ENCODE data around the gene PURB. TPM values are rescaled to one million over a fixed set of nuclear protein-coding genes. Genes with fewer than 3 reads are reported as not detected.
A peak's percentile ranks its signal among the peaks of the same experiment; 100 is the strongest.
"Not testable (repeated sequence)": the region's sequence is repeated elsewhere in the genome, so short reads cannot be mapped to it uniquely, and the experiment has no call there.

Gene PURB
- total RNA-seq, 2 experiments from 2014 or later: 21.5 to 23.6 TPM

DNA sequence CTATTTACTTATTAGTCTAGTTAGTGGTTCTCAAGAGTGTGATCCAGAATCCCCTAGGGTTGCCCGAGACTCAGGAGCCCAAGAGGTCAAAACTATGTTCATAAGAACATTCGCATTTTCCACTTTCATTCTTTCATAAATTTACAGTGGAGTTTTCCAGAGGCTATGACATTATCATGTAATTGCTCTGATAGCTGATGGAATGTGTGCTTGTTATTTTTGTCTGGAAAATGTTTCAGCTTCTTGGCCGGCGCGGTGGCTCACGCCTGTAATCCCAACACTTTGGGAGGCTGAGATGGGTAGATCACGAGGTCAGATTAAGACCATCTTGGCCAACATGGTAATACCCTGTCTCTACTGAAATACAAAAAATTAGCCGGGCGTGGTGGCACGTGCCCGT is 10.1 kb downstream of the PURB start:
- CTCF ChIA-PET: interaction anchor here (0.7 kb wide), 1 partner anchor 17 kb away, joined by 3 read pairs; no protein-coding TSS in a partner anchor
- Mint-ChIP-seq H3K27ac (no peak overlapping the region), H3K9me3 (peaks cover 2% of the 10 kb centered on the region), H3K4me3 (no peak overlapping the region), H3K4me1 (ENCODE audit: low read depth) (peaks cover 24% of the 10 kb centered on the region), H3K36me3 (peaks cover 23% of the 10 kb centered on the region), H3K27me3 (no peaks in the 10 kb centered on the region)
- POLR2A ChIA-PET: interaction anchor here (1.4 kb wide), 1 partner anchor 10 kb away, joined by 3 read pairs; the partner anchor contains the start of gene PURB
- intact Hi-C loops (cut with micrococcal nuclease): no loop called here
- DNase-seq: no peak

DNA sequence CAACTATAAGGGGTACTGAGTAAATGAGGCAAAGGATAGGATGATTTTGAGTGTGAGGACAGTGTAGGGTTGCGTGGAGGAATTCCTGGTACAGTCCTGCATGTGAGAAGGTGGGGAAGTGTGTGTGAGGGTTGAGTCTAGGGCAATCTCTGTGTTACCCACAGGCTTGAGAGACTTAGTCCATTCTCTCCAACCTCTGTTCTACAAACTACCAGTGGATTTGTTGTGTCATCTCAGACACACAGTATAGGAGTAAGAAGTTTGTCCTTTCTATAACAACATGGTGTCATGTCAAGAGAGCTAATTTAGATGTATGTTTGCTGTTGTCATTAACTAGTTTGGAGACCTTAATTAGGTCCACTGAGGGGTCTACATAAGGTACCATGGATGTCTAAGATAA is 12.5 kb downstream of the PURB start:
- ChIA-PET CTCF (interaction anchor here (1.9 kb wide), 1 partner anchor 15 kb away, joined by 5 read pairs; no protein-coding TSS in a partner anchor), POLR2A (interaction anchor here (1.6 kb wide), 1 partner anchor 12 kb away, joined by 4 read pairs; the partner anchor contains the start of gene PURB)
- intact Hi-C loops (cut with micrococcal nuclease): no loop called here
- no peak for DNase-seq
- Mint-ChIP-seq H3K9me3 (peaks cover 5% of the 10 kb centered on the region), H3K27me3 (no peaks in the 10 kb centered on the region), H3K4me3 (no peak overlapping the region), H3K36me3 (peaks cover 7% of the 10 kb centered on the region), H3K27ac (no peak overlapping the region), H3K4me1 (ENCODE audit: low read depth) (peaks cover 14% of the 10 kb centered on the region)

DNA sequence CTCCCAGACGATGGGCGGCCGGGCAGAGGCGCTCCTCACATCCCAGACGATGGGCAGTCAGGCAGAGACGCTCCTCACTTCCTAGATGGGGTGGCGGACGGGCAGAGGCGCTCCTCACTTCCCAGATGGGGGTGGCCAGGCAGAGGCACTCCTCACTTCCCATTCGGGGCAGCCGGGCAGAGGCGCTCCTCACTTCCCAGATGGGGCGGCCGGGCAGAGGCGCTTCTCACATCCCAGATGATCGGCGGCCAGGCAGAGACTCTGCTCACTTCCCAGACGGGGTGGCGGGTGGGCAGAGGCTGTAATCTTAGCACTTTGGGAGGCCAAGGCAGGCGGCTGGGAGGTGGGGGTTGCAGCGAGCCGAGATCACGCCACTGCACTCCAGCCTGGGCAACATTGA is 13.4 kb downstream of the PURB start:
- H3K27ac Mint-ChIP-seq; H3K9me3 Mint-ChIP-seq; H3K36me3 Mint-ChIP-seq; CTCF ChIA-PET; POLR2A ChIA-PET; H3K4me3 Mint-ChIP-seq; H3K27me3 Mint-ChIP-seq; intact Hi-C loops (cut with micrococcal nuclease); DNase-seq: not testable (repeated sequence)
- peaks cover 18% of the 10 kb centered on the region for H3K4me1 Mint-ChIP-seq (ENCODE audit: low read depth)

DNA sequence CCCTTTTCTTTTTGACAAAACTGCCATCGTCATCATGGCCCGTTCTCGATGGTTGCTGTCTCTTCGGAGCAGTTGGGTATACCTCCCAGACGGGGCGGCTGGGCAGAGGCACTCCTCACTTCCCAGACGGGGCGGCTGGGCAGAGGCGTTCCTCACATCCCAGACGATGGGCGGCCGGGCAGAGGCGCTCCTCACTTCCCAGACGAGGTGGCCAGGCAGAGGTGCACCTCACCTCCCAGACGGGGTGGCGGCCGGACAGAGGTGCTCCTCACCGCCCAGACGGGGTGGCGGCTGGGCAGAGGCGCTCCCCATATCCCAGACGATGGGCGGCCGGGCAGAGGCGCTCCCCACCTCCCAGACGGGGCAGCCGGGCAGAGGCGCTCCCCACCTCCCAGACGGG is 14.6 kb downstream of the PURB start:
- H3K4me3 Mint-ChIP-seq; H3K27me3 Mint-ChIP-seq; CTCF ChIA-PET; H3K27ac Mint-ChIP-seq; intact Hi-C loops (cut with micrococcal nuclease); DNase-seq; POLR2A ChIA-PET; H3K36me3 Mint-ChIP-seq; H3K9me3 Mint-ChIP-seq: not testable (repeated sequence)
- peaks cover 13% of the 10 kb centered on the region for H3K4me1 Mint-ChIP-seq (ENCODE audit: low read depth)

DNA sequence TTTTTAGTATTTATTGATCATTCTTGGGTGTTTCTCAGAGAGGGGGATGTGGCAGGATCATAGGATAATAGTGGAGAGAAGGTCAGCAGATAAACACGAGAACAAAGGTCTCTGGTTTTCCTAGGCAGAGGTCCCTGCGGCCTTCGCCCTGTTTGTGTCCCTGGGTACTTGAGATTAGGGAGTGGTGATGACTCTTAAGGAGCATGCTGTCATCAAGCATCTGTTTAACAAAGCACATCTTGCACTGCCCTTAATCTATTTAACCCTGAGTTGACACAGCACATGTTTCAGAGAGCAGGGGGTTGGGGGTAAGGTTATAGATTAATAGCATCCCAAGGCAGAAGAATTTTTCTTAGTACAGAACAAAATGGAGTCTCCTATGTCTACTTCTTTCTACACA is 15.0 kb downstream of the PURB start:
- peaks cover 13% of the 10 kb centered on the region for H3K4me1 Mint-ChIP-seq (ENCODE audit: low read depth)
- H3K27ac Mint-ChIP-seq; H3K4me3 Mint-ChIP-seq; intact Hi-C loops (cut with micrococcal nuclease); DNase-seq; POLR2A ChIA-PET; H3K9me3 Mint-ChIP-seq; H3K36me3 Mint-ChIP-seq; CTCF ChIA-PET; H3K27me3 Mint-ChIP-seq: not testable (repeated sequence)

DNA sequence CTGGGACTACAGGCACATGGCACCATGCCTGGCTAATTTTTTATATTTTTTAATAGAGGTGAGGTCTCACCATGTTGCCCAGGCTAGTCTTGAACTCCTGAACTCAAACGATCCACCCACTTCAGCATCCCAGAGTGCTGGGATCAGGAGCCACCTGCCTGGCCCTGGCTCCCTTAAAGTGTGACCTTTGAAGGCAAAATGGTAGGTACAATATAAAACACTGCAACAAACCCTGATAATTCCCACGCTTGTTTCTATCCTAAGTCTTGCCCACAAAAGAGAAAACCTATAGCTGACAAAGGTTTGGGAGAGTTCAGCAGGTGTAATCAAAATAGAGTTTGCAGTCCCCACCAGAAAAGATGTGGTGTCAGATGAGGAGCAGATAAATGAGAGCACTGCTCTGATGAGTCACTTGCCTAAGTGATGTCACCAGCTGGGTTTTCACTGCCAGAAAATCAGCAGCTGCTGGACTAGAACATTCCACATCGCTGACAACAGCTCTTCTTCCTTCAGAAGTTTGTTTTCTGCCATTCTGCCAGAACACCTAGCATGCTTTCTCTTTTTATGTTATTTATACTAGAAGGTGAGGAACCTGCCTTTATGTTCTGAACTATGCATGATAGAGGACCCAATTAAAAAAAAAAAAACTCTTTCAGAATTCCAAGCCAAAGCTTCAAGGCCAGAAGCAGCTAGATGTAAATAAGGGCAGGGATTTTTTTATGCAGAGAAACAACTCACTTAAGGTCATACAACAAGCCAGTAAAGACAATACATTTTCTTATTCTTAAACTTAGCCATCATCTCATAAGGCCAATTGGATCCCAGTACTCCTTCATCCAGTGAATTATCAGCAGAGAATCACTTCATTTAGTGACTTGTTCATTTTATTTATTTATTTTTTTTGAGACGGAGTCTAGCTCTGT is 18.0 kb downstream of the PURB start:
- intact Hi-C loops (cut with micrococcal nuclease): no loop called here
- Mint-ChIP-seq H3K27ac (peak overlapping the region; percentile 52), H3K4me3 (no peak overlapping the region), H3K9me3 (peaks cover 5% of the 10 kb centered on the region), H3K27me3 (no peaks in the 10 kb centered on the region), H3K36me3 (no peaks in the 10 kb centered on the region), H3K4me1 (ENCODE audit: low read depth) (peaks cover 7% of the 10 kb centered on the region)
- POLR2A ChIA-PET: interaction anchor here (0.6 to 1.4 kb wide), 3 partner anchors 14 to 285 kb away, joined by 3 to 10 read pairs (median 4); partner anchors contain the start of genes PURB and TMED4
- CTCF ChIA-PET: interaction anchor here (1.0 to 3.2 kb wide), 5 partner anchors 10 to 269 kb away, joined by 5 to 13 read pairs (median 5); no protein-coding TSS in a partner anchor
- peak; percentile 62 for DNase-seq

DNA sequence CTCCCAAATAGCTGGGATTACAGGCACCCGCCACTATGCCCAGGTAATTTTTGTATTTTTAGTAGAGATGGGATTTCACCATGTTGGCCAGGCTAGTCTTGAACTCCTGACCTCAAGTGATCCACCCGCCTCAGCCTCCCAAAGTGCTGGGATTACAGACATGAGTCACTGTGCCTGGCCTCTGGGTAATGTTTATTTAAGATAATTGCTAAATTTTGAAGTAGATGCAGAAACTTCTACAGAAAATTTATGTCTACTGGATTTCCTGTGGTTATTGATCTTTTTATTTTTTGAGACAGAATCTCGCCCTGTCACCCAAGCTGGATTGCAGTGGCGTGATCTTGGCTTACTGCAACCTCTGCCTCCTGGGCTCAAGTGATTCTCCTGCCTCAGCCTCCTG is 23.4 kb downstream of the PURB start:
- H3K9me3 Mint-ChIP-seq; intact Hi-C loops (cut with micrococcal nuclease); H3K36me3 Mint-ChIP-seq; POLR2A ChIA-PET; H3K4me1 Mint-ChIP-seq (ENCODE audit: low read depth); H3K27ac Mint-ChIP-seq; H3K27me3 Mint-ChIP-seq; DNase-seq; H3K4me3 Mint-ChIP-seq: not testable (repeated sequence)
- CTCF ChIA-PET: interaction anchor here (2.0 kb wide), 1 partner anchor 60 kb away, joined by 7 read pairs; no protein-coding TSS in a partner anchor

DNA sequence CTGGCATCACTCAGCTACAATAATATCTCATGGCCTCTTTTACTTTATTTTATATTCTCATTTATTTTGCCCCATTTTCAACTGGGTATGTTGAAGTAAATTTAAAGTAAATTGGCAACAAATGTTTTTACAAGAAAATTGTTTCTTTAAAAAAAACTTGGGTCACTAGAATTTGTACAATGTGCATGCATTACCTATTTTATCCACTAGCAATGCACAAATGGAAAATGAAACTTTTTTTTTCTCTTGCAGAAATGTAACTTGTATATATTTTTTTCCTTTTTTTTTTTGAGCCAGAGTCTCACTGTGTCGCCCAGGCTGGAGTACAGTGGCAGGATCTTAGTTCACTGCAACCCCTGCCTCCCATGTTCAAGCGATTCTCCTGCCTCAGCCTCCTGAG is 27.2 kb downstream of the PURB start:
- DNase-seq: no peak
- Mint-ChIP-seq H3K4me3 (no peak overlapping the region), H3K27me3 (no peaks in the 10 kb centered on the region), H3K9me3 (no peaks in the 10 kb centered on the region), H3K4me1 (ENCODE audit: low read depth) (peaks cover 14% of the 10 kb centered on the region), H3K36me3 (no peaks in the 10 kb centered on the region), H3K27ac (no peak overlapping the region)
- CTCF ChIA-PET: interaction anchor here (0.6 to 5.7 kb wide), 17 partner anchors 11 to 554 kb away, joined by 3 to 96 read pairs (median 4); partner anchors contain the start of gene H2AZ2
- intact Hi-C loops (cut with micrococcal nuclease): no loop called here
- POLR2A ChIA-PET: interaction anchor here (1.0 to 1.1 kb wide), 2 partner anchors 10 to 104 kb away, joined by 4 read pairs; partner anchors contain the start of gene H2AZ2

DNA sequence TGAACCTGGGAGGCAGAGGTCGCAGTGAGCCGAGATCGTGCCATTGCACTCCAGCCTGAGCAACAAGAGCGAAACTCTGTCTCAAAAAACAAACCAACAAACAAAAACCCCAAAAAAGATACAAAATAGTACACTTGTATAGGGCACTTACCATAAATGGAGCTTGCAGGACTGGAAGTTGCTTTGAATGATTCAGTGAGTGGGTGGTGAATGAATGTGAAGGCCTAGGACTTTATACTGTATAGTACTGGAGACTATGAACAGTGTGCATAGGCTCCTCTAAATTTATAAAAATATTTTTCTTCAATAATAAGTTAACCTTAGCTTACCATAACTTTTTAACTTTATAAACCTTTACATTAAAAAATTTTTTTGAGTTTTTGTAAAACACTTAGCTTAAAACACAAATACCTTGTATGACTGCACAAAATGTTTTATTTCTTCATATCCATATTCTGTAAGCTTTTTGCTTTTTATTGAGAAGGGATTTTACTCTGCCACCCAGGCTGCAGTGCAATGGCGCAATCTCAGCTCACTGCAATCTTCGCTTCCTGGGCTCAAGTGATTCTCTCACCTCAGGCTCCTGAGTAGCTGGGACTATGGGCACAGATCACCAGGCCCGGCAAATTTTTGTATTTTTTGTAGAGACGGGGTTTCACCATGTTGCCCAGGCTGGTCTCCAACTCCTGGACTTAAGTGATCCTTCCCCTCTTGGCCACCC is 30.5 kb downstream of the PURB start:
- intact Hi-C loops (cut with micrococcal nuclease): no loop called here
- Mint-ChIP-seq H3K27ac (no peak overlapping the region), H3K27me3 (no peaks in the 10 kb centered on the region), H3K4me1 (ENCODE audit: low read depth) (peaks cover 23% of the 10 kb centered on the region), H3K36me3 (peaks cover 2% of the 10 kb centered on the region), H3K4me3 (no peak overlapping the region), H3K9me3 (no peaks in the 10 kb centered on the region)
- ChIA-PET POLR2A (no interaction called here), CTCF (interaction anchor here (0.8 to 5.7 kb wide), 7 partner anchors 10 to 281 kb away, joined by 3 to 96 read pairs (median 6); no protein-coding TSS in a partner anchor)
- DNase-seq: no peak

DNA sequence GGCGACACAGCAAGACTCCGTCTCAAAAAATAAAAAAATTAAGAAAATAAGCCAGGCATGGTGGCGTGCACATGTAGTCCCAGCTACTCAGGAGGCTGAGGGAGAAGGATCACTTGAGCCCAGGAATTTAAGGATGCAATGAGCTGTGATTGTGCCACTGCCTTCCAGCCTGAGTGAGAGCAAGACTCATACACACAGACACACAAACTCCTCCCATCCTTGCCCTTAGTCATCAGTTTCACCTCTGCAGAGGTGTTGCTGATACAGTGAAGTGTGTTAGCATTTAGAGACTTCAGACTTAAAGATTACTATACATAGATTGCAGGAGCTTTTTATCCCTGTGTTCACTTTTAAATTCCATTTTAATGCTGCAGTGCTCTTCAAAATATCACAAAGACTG is 31.9 kb downstream of the PURB start:
- peak; percentile 52 for DNase-seq
- Mint-ChIP-seq H3K27ac (no peak overlapping the region), H3K4me1 (ENCODE audit: low read depth) (peaks cover 29% of the 10 kb centered on the region), H3K27me3 (no peaks in the 10 kb centered on the region), H3K36me3 (peaks cover 7% of the 10 kb centered on the region), H3K9me3 (no peaks in the 10 kb centered on the region), H3K4me3 (no peak overlapping the region)
- intact Hi-C loops (cut with micrococcal nuclease): no loop called here
- CTCF ChIA-PET: interaction anchor here (2.2 to 2.4 kb wide), 2 partner anchors 32 to 283 kb away, joined by 5 to 7 read pairs; partner anchors contain the start of gene PURB
- POLR2A ChIA-PET: interaction anchor here (0.6 to 1.9 kb wide), 3 partner anchors 31 to 180 kb away, joined by 4 to 6 read pairs (median 4); partner anchors contain the start of gene PURB

DNA sequence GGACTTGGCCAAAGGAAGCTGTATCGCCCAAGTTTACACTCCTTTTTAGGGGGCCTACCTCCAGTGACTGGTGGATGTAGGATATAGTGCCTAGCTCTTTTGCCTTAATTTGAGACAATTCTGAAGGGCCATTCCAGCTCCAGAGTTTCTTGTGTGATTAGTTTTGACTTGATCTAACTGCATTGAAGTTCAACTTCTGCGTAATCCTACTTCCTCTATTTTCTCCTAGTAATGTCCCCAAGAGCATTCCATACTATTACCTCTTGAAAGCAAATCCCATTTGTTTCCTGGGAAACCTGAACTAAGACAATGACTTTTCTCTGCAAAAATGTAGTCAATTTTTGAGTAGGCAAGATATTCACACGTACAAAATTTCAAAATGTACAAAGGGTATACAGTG is 32.7 kb downstream of the PURB start:
- ChIA-PET CTCF (interaction anchor here (2.2 to 2.4 kb wide), 2 partner anchors 33 to 283 kb away, joined by 5 to 7 read pairs; partner anchors contain the start of gene PURB), POLR2A (interaction anchor here (1.3 to 1.9 kb wide), 3 partner anchors 29 to 127 kb away, joined by 3 to 6 read pairs (median 3); partner anchors contain the start of genes MYO1G and PURB)
- peaks cover 2% of the 10 kb centered on the region for H3K27me3 Mint-ChIP-seq
- intact Hi-C loops (cut with micrococcal nuclease): no loop called here
- H3K9me3 Mint-ChIP-seq: no peaks in the 10 kb centered on the region
- no peak for DNase-seq
- H3K4me3 Mint-ChIP-seq: no peak overlapping the region
- peaks cover 7% of the 10 kb centered on the region for H3K36me3 Mint-ChIP-seq
- H3K4me1 Mint-ChIP-seq (ENCODE audit: low read depth): peaks cover 29% of the 10 kb centered on the region
- H3K27ac Mint-ChIP-seq: no peak overlapping the region
